HL-60 (cell line): ENCODE data around the gene PLA2G4B.

Source experiments
- DNase-seq, 2 experiments: peaks; one replicate each; pipeline ENCODE4 v3.0.0-alpha.2; 2010 to 2020; ENCODE audit warnings: low read depth in 1 of 2, low spot score in 1 of 2
- H3K27ac ChIP-seq: fragments of 250-450 bp; sonication (Bioruptor Pico); replicated peaks from 2 replicates; pipeline ENCODE4 v1.5.1; 2020; ENCODE audit warnings: mild to moderate bottlenecking, moderate library complexity
- H3K27me3 ChIP-seq: fragments of 250-450 bp; sonication (Bioruptor Pico); 2 replicates; pipeline ENCODE4 v1.5.1; 2021; ENCODE audit warnings: mild to moderate bottlenecking, moderate library complexity; ENCODE audit not compliant: insufficient read depth, poor library complexity, severe bottlenecking
- H3K4me3 ChIP-seq: replicated peaks from 2 replicates; pipeline ENCODE4 v1.5.1; 2011; ENCODE audit warnings: mild to moderate bottlenecking, control low read depth, low read length; ENCODE audit not compliant: insufficient read depth
- CTCF ChIP-seq: IDR thresholded peaks from one replicate; pipeline ENCODE4 v1.5.1; 2011; ENCODE audit warnings: low read length, control low read depth, inconsistent platforms; ENCODE audit not compliant: insufficient read depth
- GABPA ChIP-seq: IDR thresholded peaks from 2 replicates; pipeline ENCODE4 v1.6.1; 2012; ENCODE audit warnings: low read depth
- POLR2AphosphoS5 ChIP-seq: IDR thresholded peaks from 2 replicates; pipeline ENCODE4 v1.6.1; 2012; ENCODE audit warnings: low read depth
- REST ChIP-seq: IDR thresholded peaks from 2 replicates; pipeline ENCODE4 v1.6.1; 2012; ENCODE audit warnings: low read depth; ENCODE audit not compliant: insufficient replicate concordance
- SPI1 ChIP-seq: IDR thresholded peaks from 2 replicates; pipeline ENCODE4 v1.6.1; 2012; ENCODE audit warnings: low read depth, mild to moderate bottlenecking, borderline replicate concordance

PLA2G4B gene

GRCh38 chr15:41806291-41807181 lies 32.1 kb upstream of the PLA2G4B start:
- no peak overlapping the region for H3K4me3 ChIP-seq
- TF ChIP-seq REST (no peak), SPI1 (no peak), CTCF (no peak), GABPA (no peak), POLR2AphosphoS5 (no peak)
- no peaks in the 10 kb centered on the region for H3K27me3 ChIP-seq
- no peak overlapping the region for H3K27ac ChIP-seq
- no peak for DNase-seq

GRCh38 chr15:41809121-41809520 lies 29.5 kb upstream of the PLA2G4B start:
- no peak for TF ChIP-seq REST
- no peak for TF ChIP-seq POLR2AphosphoS5
- no peak for TF ChIP-seq GABPA
- TF ChIP-seq CTCF, result no peak
- TF ChIP-seq SPI1, result no peak

GRCh38 chr15:41809526-41810220 lies 29.0 kb upstream of the PLA2G4B start:
- TF ChIP-seq GABPA (no peak), SPI1 (0 out of 2 replicates have a peak, but pooled peaks have one; percentile 15)
- H3K27ac ChIP-seq, result no peak overlapping the region

More at GRCh38 chr15:41809121-41809520, 29.5 kb upstream of the PLA2G4B start:
- Histone ChIP-seq H3K27ac (no peak overlapping the region), H3K4me3 (no peak overlapping the region), H3K27me3 (no peaks in the 10 kb centered on the region)
- DNase-seq, result no peak

More at GRCh38 chr15:41809526-41810220, 29.0 kb upstream of the PLA2G4B start:
- DNase-seq, result peak in 1 of 2 experiments; percentile 41
- Histone ChIP-seq H3K27me3 (no peaks in the 10 kb centered on the region), H3K4me3 (no peak overlapping the region)
